Lower lobe of right lung (tissue), 2 donors: Measurements from ENCODE around the gene SMIM21. TPM values are rescaled to one million over a fixed set of nuclear protein-coding genes. Genes with fewer than 3 reads are reported as not detected.

ENCODE experiments used
- ATAC-seq, 2 donors: fragments of 200-7000 bp; cut with Tn5 transposase; one replicate each; pipeline ENCODE4 v1.9.1; 2020 to 2022; ENCODE audit warnings: mild to moderate bottlenecking in 2 of 2, moderate library complexity in 2 of 2
- DNase-seq: peaks from one replicate; pipeline ENCODE4 v3.0.0-alpha.2; 2020
- H3K27ac ChIP-seq: fragments of 200-600 bp; one replicate; pipeline ENCODE4 v1.8.0; 2022
- H3K27me3 ChIP-seq: fragments of 200-600 bp; one replicate; pipeline ENCODE4 v1.8.0; 2022; ENCODE audit warnings: low read depth
- H3K36me3 ChIP-seq: fragments of 200-600 bp; one replicate; pipeline ENCODE4 v1.8.0; 2022; ENCODE audit warnings: mild to moderate bottlenecking
- H3K4me1 ChIP-seq: fragments of 200-600 bp; one replicate; pipeline ENCODE4 v1.8.0; 2022
- H3K4me3 ChIP-seq: fragments of 200-600 bp; one replicate; pipeline ENCODE4 v1.8.0; 2022; ENCODE audit warnings: mild to moderate bottlenecking
- H3K9me3 ChIP-seq: fragments of 200-600 bp; one replicate; pipeline ENCODE4 v1.8.0; 2022
- intact Hi-C: fragments of 100-400 bp; cut with DNase I; formaldehyde crosslinking; loops from one replicate; pipeline ENCODE4 v1.11.0; 2022
- total RNA-seq: library from RNA; stranded (reverse); fragmentation: NEBNext Ultra II Directional; extraction: Animal tissue kit (Norgen Biotek cat#: 25700); gene quantifications from one replicate; pipeline ENCODE4 v1.2.1, GENCODE V29; 2021
- TF ChIP-seq, protein P1 (sequence below): fragments of 200-600 bp; IDR thresholded peaks from one replicate; pipeline ENCODE4 v1.8.0; 2022; ENCODE audit warnings: antibody characterized with exemption, mild to moderate bottlenecking
- donor health status: DM: no; HTN: yes; CAD: no; lungs with severe emphysema.

SMIM21 gene
- total RNA-seq, 1 donor from 2014 or later = not detected

DNA sequence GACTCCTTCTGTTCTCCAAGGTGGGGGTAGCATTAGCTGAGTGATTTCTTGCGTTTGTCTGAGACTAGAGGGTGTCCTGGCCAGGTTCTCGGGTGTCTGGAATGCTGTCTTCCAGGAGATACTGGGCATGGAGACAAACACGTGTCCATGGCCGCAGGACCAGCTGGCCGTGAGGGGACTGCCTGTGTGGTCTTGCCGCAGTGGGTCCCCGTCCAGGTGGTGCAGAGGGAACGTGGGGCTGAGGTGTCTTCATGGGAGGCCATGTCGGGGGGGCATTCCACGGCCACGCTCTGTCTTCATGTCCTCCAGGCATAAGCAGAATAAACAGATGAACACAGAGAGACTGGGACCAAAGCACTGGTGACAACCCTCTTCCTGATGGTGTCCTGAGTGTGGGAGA lies 66.6 kb downstream of the SMIM21 start:
- H3K9me3 ChIP-seq = no peaks in the 10 kb centered on the region
- intact Hi-C loops = no loop called here
- no peaks in the 10 kb centered on the region for H3K4me1 ChIP-seq
- H3K36me3 ChIP-seq = no peaks in the 10 kb centered on the region
- no peak for ATAC-seq
- H3K27me3 ChIP-seq = no peaks in the 10 kb centered on the region
- DNase-seq = no peak
- TF ChIP-seq, protein P1, sequence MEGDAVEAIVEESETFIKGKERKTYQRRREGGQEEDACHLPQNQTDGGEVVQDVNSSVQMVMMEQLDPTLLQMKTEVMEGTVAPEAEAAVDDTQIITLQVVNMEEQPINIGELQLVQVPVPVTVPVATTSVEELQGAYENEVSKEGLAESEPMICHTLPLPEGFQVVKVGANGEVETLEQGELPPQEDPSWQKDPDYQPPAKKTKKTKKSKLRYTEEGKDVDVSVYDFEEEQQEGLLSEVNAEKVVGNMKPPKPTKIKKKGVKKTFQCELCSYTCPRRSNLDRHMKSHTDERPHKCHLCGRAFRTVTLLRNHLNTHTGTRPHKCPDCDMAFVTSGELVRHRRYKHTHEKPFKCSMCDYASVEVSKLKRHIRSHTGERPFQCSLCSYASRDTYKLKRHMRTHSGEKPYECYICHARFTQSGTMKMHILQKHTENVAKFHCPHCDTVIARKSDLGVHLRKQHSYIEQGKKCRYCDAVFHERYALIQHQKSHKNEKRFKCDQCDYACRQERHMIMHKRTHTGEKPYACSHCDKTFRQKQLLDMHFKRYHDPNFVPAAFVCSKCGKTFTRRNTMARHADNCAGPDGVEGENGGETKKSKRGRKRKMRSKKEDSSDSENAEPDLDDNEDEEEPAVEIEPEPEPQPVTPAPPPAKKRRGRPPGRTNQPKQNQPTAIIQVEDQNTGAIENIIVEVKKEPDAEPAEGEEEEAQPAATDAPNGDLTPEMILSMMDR = no peak
- no peak overlapping the region for H3K4me3 ChIP-seq
- no peak overlapping the region for H3K27ac ChIP-seq

DNA sequence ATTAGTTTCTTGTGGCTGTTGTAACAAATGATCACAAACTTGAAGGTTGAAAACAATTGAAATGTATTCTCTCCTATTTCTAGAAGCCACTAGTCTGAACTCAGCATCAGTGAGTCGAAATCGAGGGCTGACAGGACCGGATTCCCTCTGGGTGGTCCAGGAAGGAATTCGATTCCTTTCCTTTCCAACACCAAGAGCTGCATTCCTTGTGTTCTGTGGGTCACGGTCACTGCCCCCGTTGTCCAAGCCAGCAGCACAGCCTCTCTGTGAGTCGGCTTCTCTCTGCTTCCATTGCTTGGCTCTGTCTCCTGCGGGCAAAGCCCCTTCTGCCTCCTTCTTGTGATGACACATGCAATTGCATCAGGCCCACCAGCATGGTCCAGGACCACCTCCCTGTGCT lies 67.3 kb downstream of the SMIM21 start:
- no peaks in the 10 kb centered on the region for H3K9me3 ChIP-seq
- no peak for ATAC-seq
- H3K4me1 ChIP-seq = no peaks in the 10 kb centered on the region
- H3K27ac ChIP-seq = no peak overlapping the region
- intact Hi-C loops = no loop called here
- DNase-seq = no peak
- no peak overlapping the region for H3K4me3 ChIP-seq
- no peaks in the 10 kb centered on the region for H3K27me3 ChIP-seq
- TF ChIP-seq, protein P1 = no peak
- H3K36me3 ChIP-seq = no peaks in the 10 kb centered on the region

Other genes with a start within 250 kb of the SMIM21 start
- 37.3 TPM for gene PTGR3, start 218.6 kb downstream of the SMIM21 start, total RNA-seq
- gene TSHZ1, start 216.9 kb downstream of the SMIM21 start, total RNA-seq = 17.0 TPM